ENCODE data around the gene P3H2.

P3H2 gene

DNA sequence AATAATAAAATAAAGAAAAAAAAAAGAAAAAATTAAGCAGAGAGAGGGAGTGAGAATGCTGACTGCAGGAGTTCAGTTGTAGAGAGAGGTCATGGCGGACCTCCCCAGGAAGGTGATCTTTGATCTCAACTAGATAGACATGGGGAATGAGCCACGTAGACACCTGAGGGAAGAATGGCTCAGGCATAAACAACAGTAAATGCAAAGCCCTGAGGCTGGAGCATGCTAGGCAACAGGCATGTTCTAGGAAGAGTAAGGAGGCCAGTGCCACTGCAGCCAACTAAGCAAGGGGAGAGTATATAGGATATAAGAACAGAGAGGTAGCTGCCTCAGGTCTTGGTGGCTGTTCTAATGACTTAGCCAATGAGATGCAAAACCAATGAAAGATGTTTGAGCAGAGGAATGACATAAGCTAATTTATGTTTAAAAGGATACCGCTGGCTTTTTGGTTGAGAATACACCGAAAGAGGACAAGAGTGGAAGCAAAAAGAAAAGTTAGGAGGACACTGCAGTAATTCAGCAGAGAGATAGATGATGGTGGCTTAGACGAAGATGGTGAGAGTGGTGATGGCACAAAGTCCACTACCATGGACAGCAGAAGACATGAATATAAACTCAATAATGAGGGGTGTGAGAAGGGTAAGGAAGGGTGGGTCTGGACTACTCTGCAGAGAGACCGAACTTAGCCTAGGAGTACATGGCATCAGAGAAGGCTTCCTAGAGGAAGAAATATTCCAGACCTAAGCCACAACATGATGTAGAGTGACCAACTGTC lies 174.6 kb downstream of the P3H2 start:
- no peak for DNase-seq (ENCODE audit: low read depth)

DNA sequence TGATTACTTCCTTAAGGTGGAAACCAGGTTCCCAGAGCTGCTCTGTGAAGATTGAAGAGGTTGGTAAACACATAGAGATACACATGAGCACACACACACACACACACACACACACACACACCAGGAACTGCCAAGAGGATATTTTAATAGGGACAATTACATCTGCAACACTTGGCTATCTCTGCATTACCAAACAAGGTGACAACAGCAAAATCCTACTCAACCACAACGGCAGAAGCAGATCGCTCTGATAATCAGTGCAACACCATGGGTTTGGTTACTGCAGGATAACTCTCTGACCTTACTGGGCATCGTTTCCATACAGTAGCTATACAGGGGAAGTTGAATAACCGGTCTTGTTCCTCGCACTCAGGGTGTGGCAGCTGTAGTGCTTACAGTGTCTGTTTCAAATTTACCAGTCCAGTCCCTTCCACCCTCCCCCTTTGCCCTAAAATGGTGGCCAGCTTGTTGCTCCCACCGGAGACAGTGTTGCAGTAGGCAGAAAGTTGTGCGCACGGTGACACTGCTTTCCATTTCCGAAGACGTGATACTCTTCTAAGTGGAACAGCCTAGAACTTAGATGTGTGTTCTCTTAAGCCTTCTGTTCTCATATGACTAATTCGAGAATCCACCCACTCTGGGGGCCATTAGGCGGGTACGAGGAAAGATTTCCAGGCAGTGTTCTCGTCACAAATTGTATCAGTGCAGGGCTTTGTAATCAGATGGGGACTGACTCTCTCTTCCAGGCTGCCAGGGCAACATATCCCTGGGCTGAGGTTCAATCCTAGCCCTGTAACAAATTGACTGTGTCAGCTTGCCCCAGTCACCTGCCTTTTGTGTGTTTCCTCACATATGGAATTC lies 176.2 kb downstream of the P3H2 start:
- DNase-seq (ENCODE audit: low read depth): no peak

DNA sequence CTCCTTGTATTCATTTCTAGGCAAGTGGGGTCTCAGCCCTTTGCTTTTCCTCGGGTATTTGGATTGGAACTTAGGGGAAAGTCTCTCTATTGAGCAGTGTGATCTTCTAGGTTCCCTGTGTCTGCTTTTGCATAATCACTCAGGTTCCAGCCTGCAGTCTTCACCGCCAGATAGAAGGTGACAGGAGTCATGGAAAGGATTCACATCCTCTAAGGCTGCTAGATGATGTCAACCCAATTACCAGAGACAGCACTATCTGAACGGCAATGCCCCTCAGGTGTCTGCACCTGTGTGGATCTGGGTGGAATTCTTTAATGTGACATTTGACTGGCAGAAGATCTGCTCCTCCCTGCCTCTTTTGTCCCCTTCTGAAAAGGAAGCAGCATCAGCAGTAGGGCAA lies 177.7 kb downstream of the P3H2 start:
- no peak for DNase-seq (ENCODE audit: low read depth)

DNA sequence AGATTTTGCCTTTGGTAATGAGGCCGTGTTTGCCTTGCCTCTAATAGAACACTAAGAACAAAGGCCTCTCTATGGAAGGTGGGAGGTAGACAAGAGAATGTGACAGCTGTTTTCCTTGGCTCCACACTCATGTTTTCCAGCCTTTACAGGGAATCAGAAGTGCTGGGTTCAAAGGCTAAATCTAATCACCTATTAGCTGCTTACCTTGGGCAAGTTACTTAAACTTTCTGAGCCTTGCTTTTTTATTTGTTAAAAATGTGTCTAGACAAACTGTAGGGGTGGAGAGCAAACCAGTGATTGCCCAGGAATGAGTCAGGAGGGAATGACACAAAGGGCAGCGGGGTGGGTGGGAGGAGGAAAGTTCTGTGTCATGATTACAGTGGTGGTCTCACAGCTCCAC lies 179.0 kb downstream of the P3H2 start:
- DNase-seq (ENCODE audit: low read depth): no peak

DNA sequence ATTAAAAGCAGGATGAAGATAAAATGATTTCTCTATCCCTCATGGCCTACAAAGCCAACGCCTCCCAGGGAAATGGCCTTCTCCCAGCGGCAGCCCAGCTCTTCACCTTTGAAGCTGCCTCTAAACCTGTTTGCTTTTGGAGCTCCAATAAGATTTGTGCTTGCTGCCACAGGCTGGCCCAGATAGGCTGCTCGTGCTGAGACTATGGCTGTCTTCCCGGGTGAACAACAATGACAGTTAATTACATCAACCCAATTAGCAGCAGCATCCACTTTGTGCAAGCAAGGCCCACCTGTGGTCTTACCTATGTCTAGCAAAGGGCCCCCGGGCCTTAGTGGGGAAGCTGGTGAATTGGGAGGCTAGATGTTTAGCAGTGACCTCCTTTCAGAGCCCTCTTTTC lies 179.6 kb downstream of the P3H2 start:
- no peak for DNase-seq (ENCODE audit: low read depth)

DNA sequence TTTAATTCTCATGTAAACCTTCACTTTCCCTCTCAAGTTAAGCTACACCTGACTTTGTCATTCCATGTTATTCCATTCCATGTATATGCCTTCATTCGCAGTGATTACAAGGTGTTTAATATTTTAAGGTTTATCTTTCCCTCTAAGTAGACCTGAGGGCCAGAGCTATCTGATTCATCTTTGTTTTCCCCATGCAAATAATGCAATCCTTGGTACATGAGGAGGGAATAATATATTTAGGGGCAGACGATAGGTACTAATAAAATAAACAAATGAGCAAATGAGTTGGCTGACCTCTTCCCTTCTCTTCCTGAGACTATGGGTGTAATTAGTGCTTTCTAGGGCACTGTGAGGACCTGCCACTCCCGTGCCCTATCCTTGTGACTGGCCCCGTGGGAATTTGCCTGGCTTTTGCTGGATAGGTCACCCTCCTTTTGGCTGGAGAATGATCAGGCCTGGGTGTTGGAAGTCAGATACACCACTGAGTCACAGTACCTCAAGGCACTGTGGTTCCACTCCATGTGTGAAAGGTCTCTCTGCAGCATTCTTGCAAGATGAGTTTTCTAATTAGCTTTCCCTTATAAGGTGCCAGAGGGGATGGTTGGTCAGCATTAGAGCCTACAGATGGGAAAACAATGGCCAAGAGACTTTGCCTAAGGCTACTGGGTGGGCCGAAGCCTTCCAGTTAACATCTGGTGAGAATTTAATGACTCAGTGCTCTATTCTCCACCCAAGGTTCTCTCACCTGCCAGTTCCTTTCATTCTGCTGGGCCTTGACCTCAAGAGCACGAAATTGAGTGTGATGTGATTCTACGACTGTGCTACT lies 183.2 kb downstream of the P3H2 start:
- no peak for DNase-seq (ENCODE audit: low read depth)

DNA sequence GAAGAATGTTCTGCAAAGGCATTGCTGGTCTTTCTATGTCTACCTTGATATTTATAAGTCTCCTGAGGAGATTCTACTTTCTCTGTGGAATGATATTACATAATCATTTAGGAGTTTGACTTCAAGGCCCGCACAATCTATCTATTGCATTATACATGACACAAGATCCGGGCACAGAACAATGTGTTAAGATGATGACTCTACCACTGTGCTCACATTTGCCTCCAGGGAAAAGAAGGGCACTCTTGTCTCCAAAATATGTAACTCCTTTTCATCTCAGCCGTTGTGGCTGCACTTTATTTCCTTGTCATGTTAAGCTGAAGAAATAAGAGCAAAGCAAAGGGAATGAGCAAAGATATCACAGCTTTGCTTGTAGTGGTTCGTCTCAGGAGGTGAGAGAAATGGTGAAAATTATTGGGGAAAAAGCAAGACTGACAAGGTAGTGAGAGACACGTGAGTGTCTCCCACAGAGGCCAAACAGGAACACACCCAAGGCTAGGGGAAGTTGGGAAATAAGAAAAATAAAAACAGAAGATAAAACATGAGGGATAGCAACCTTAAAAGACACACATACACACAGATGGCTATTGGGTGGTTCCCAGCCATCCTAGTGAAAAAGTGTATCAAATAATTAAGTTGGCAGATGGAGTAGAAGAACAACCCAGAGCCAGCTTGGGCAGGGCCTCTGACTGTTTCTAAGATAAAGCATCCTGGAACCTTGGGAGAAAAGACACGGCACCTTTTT lies 184.3 kb downstream of the P3H2 start:
- no peak for DNase-seq (ENCODE audit: low read depth)

DNA sequence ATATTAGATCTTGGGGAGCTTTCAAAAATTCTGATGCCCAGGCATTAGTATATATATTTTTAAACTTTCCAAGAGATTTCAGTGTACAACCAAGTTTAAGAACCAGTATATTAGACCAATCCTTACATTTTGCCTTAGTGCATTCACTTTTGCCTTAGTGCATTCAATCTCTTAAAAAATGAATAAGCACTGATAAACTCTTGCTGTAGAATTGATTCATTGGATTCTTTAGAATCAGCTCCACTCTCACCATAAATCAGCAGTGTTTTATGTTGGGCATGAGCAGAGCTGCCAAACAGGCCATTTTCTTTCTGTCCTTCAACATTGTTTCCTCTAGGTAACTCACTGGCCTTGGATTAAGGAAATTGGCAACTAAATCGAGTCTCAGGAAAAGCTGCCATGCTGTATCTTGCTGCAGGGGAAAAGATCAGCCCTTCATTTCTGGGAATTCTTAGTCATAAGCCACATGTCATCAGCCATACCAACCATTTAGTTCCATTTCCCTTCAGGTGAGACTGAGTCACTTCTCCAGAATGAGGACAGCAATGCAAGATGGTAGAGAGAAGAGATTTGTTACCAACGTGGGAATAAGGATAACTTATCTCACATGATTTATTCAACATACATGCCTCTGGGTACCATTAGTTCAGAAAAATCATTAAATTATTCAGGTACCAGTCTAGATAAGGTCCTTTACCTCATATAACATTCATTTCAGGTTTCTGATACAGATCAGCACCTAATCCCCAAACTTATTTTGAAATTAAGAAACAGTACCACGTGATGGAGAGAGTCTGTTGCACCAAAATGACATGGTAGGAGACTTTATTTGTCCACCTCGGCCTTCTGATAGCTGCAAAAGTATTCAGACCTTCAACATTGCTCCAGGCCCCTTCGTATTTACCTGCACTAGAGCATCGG lies 192.5 kb downstream of the P3H2 start:
- DNase-seq (ENCODE audit: low read depth): no peak

DNA sequence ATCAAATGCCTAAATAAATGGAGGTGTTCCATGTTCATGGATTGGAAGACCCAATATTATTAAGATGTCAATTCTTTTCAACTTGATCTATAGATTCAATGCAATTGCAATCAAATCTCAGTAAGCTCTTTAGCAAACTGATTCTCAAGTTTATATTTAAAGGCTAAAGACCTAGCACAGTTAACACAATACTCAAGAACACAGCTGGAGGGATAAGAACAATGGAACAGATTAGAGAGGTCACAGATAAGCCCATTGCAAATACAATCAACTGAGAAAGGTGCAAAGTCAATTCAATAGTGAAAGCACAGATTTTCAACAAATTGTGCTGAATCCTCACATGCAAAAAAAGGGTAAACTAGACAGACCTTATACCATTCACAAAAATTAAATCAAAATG lies 198.9 kb downstream of the P3H2 start:
- DNase-seq (ENCODE audit: low read depth): no peak

DNA sequence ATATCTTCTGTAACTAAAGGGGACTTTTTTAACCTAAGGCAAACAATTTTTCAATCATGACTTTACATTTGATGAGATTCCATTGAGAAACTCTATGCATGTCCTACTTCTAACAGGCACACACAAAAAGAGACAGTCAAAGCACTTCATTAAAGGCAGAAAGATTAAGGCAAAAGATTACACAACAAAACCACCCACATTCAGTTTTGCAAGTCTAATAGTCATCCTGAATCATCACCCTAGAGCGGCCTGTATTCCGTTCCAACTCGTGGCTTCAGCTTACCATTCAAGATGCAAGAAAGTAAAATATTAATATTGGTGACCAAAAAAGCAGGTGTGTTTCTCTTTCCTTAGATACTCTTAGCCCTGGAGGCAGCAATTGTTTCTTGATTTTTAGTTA lies 205.9 kb downstream of the P3H2 start:
- DNase-seq (ENCODE audit: low read depth): no peak

DNA sequence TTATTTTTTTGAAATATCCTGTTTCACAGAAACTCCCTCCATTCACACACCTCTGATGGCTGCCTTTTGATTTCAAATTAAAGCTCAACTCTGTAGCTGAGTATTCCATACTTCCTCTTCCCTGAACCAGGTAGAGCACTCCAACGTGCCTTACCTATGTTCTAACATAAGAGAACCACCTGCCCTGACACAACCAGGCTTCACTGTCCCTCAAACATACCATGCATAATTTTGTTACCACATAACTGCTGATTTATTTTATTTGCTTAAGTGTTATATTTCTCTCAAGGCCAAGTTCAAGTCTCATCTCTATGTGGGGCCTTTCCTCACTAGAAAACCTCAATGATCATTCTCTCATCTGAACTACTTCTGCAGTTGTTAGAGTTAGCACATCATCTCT lies 209.7 kb downstream of the P3H2 start:
- no peak for DNase-seq (ENCODE audit: low read depth)

DNA sequence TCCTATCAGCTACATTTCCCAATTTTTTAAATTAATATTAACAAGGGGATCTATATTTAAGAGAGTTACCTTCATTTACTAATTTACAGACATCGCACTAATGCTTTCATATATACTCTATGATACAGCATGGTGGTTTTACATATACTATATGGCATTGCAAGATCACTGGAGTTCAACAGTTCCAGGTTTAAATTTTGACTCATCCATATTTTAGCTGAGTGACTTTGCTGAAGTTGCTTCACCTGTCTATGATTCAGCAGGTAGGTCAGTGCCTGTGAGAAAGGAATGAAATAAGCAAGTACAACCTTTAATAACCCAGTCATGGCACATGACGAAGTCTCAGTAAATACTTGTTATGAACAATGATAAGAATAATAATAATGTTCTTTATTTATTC lies 211.1 kb downstream of the P3H2 start:
- DNase-seq (ENCODE audit: low read depth): no peak

DNA sequence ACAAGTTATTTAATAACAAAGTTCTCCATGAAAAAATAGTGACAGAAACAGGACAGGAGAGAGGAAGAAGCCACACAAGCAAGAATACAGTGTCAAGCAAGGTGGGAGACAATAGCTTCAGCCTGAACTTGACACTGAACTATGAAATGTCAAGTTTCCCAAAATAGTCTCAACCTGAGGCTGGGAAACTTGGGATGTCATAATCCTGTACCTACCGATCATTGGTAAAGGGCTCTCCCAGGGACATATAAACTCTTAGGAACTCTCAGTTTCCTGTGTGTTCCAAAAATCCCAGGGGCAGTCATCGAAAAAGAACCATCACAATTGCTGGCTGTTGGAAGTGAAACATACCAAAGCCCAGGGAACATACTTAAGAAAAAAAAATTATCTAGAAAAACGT lies 211.6 kb downstream of the P3H2 start:
- no peak for DNase-seq (ENCODE audit: low read depth)

DNA sequence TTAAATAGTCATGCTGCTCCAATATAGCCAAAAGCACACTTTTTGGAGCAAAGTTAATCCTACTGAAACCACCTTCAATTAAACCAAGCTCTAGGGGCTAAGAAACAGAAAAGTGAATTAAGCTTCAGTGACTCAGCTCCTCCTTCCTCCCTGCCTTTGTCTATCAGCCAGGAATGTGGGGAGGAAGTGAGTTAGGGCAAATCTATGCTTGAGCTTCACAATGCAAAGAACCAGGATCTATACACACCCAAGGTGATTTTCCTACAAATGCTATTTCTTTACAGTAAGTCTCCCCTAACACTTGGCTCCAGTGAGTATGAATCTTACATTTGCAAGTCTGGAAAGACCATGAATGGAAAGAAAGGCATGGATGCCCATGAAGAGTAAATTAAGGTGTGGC lies 212.1 kb downstream of the P3H2 start:
- DNase-seq (ENCODE audit: low read depth): no peak

DNA sequence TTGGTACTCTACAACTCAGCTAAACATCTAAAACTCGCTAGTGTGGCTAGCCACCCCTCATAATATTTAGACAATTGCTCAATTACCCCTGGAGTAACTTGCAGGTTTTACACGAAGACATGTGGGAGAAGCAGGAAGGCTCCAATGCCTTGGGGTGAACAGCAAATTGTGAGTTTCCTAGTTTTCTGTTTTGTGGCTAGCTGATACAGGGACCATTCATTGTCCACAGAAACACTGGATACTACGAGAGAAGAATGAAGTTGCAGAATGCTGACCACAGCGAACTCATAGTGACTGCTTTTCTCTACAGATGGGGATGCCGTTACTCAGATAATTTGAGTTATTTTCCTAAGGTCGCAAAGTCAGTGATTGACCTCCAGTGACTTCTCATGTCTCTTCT lies 212.9 kb downstream of the P3H2 start:
- DNase-seq (ENCODE audit: low read depth): no peak

Data from stimulated activated CD8-positive, alpha-beta memory T cell treated with anti-CD3 and anti-CD28 coated beads, Interleukin-15, amount 100 ng/mL, for 1 hour (primary cell).